Stomach (tissue), 9 donors: ENCODE results near the gene IFT22. TPM values are rescaled to one million over a fixed set of nuclear protein-coding genes. Genes with fewer than 3 reads are reported as not detected.
"Not testable (repeated sequence)": the region's sequence is repeated elsewhere in the genome, so short reads cannot be mapped to it uniquely, and the experiment has no call there.

Source experiments
- DNase-seq, 2 donors: peaks; one replicate each; pipeline versions ENCODE4 v3.0.0 to v3.0.0-alpha.2; 2013 to 2019
- H3K27ac ChIP-seq, 5 donors: fragments of 200-600 bp in 4 of 5; sonication (generic) in 4 of 5; one replicate each; pipeline ENCODE4 v1.5.1; 2013 to 2019; ENCODE audit warnings: mild to moderate bottlenecking in 1 of 5, moderate library complexity in 1 of 5
- H3K27me3 ChIP-seq, 3 donors: fragments of 200-600 bp; sonication (generic); one replicate each; pipeline ENCODE4 v1.5.1; 2017 to 2019; ENCODE audit warnings: mixed run types in 1 of 3
- H3K36me3 ChIP-seq, 4 donors: fragments of 200-600 bp; sonication (generic); 1 replicate in 3 of 4; 2 replicates in 1 of 4; pipeline ENCODE4 v1.5.1; 2016 to 2019
- H3K4me1 ChIP-seq, 4 donors: fragments of 200-600 bp; sonication (generic); one replicate each; pipeline ENCODE4 v1.5.1; 2016 to 2019
- H3K4me3 ChIP-seq, 4 donors: fragments of 200-600 bp; sonication (generic) in 3 of 4; one replicate each; pipeline ENCODE4 v1.5.1; 2016 to 2019; ENCODE audit warnings: mild to moderate bottlenecking in 1 of 4
- H3K9me3 ChIP-seq, 4 donors: fragments of 200-600 bp; sonication (generic); one replicate each; pipeline ENCODE4 v1.5.1; 2016 to 2019
- EP300 ChIP-seq: sonication (generic); formaldehyde crosslinking; IDR thresholded peaks from one replicate; pipeline ENCODE4 v1.6.1; 2017; ENCODE audit warnings: antibody characterized with exemption
- WGBS, 5 donors: extraction: QIAGEN DNeasy Blood & Tissue Kit in 3 of 5; methylation state at CpG; one replicate each; pipeline versions ENCODE4 v1.1.5 to v1.1.7; 2013 to 2018; 5-methylcytosine and 5-hydroxymethylcytosine counted together
- intact Hi-C: fragments of 100-400 bp; cut with DNase I; formaldehyde crosslinking; loops from one replicate; pipeline ENCODE4 v1.15.1; 2023; ENCODE audit warnings: low total_unique reads
- polyA plus RNA-seq, 3 donors: library from polyadenylated mRNA; stranded (reverse); fragments of 200-250 nt; gene quantifications; one replicate each; pipeline ENCODE4 v1.2.3, GENCODE V29; 2013
- total RNA-seq, 5 donors: library from RNA; depleted of rRNA; stranded (reverse); fragments of >200 nt; gene quantifications; one replicate each; pipeline versions ENCODE4 v1.1.0 to v1.2.3, GENCODE V29; 2014 to 2016
- TF ChIP-seq, protein P1 (sequence below), 7 experiments: fragments of 450-650 bp in 4 of 7; fragments of 200-600 bp in 3 of 7; sonication (generic) in 3 of 7; IDR thresholded peaks; one replicate each; pipeline ENCODE4 v1.5.1; 2016 to 2019; ENCODE audit warnings: antibody characterized with exemption in 7 of 7, control low read depth in 2 of 7, mild to moderate bottlenecking in 1 of 7
- donor health status: healthy with polysubstance abuse.
- donor health status: Bipolar disorder and iron deficiency.
- donor health status: healthy.

IFT22 gene
- total and polyA plus RNA-seq, 8 donors = 4.6 to 36.4 (median 17.9) TPM

DNA sequence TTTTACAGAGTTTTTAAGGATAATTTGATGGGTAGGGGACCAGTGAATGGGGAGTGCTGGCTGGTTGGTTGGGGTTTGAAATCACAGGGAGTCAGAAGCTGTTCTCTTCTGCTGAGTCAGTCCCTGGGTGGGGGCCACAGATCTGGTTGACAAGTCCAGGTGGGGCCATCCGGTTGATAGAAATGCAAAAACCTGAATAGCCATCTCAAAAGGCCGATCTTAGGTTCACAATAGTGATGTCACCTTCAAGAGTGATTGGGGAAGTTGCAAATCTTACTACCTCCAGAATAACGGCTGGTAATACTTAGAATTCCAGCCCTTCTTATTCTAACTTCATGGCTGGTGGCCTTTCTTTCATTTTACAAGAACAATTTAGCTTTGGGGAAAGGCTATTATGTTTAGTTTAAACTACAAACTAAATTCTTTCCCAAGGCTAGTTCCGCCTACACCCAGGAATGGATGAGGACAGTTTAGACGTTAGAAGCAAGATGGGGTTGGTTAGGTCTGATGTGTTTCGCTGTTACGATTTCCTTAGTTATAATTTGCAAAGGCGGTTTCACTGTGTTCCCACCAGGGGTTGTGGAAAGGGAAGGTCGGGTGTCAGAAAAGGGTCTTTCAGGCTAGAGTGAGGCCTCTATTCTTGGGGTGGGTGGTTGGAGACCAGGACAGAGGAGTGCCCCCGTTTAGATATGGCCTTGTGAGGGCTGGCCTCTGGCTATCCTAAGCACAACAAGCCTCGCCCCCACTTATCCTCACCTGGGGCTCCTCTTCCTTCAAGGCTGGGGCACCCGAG lies 27.4 kb downstream of the IFT22 start:
- Histone ChIP-seq H3K27me3 (peaks cover 0 to 100% (median 37%) of the 10 kb centered on the region in 3 donors), H3K9me3 (no peaks in the 10 kb centered on the region), H3K36me3 (no peaks in the 10 kb centered on the region), H3K4me3 (no peak overlapping the region), H3K27ac (no peak overlapping the region), H3K4me1 (peaks cover 0 to 2% (median under 1%) of the 10 kb centered on the region in 4 donors)
- no peak for DNase-seq
- 38 to 49% (median 48%) methylated on average over 12 of the region's 12 CpGs for WGBS, 5 donors
- intact Hi-C loops = no loop called here
- TF ChIP-seq EP300 = no peak
- TF ChIP-seq, protein P1, sequence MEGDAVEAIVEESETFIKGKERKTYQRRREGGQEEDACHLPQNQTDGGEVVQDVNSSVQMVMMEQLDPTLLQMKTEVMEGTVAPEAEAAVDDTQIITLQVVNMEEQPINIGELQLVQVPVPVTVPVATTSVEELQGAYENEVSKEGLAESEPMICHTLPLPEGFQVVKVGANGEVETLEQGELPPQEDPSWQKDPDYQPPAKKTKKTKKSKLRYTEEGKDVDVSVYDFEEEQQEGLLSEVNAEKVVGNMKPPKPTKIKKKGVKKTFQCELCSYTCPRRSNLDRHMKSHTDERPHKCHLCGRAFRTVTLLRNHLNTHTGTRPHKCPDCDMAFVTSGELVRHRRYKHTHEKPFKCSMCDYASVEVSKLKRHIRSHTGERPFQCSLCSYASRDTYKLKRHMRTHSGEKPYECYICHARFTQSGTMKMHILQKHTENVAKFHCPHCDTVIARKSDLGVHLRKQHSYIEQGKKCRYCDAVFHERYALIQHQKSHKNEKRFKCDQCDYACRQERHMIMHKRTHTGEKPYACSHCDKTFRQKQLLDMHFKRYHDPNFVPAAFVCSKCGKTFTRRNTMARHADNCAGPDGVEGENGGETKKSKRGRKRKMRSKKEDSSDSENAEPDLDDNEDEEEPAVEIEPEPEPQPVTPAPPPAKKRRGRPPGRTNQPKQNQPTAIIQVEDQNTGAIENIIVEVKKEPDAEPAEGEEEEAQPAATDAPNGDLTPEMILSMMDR (IDR thresholded peaks at IDR 0.05) = no peak

DNA sequence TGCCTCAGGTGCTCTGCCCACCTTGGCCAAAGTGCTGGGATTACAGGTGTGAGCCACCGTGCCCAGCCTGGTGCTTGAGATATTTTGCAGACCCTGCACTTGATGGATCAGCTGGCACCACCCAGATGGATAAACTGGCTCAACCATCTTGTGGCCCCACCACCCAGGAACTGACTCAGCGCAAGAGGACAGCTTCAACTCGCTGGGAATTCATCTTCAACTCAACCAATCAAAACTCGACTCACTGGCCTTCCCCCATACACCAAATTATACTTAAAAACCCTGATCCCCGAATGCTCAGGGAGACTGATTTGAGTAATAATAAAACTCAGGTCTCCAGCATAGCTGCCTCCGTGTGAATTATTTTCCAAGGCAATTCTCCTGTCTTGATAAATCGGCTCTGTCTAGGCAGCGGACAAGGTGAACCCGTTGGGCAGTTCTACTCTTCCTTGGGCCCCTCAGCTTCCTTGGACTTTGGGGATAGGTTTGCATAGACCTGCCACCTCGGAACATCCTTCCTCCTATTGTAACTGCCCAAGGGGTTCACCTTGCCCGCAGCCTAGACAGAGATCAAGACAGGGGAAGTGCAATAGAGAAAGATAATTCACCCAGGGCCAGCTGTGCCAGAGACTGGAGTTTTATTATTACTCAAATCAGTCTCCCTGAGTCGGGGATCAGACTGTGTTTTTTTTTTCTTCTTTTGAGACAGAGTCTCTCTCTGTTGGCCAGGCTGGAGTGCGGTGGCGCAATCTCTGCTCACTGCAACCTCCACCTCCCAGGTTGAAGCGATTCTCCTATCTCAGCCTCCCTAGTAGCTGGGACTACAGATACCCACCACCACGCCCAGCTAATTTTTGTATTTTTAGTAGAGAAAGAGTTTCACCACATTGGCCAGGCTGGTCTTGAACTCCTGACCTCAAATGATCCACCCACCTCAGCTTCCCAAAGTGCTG lies 28.3 kb downstream of the IFT22 start:
- H3K4me3 ChIP-seq, H3K4me1 ChIP-seq, H3K36me3 ChIP-seq, DNase-seq, H3K9me3 ChIP-seq, intact Hi-C loops, H3K27ac ChIP-seq: not testable (repeated sequence)
- WGBS, 5 donors = 45 to 58% (median 51%) methylated on average over 16 of the region's 16 CpGs
- peaks cover 0 to 94% (median 28%) of the 10 kb centered on the region in 3 donors for H3K27me3 ChIP-seq

DNA sequence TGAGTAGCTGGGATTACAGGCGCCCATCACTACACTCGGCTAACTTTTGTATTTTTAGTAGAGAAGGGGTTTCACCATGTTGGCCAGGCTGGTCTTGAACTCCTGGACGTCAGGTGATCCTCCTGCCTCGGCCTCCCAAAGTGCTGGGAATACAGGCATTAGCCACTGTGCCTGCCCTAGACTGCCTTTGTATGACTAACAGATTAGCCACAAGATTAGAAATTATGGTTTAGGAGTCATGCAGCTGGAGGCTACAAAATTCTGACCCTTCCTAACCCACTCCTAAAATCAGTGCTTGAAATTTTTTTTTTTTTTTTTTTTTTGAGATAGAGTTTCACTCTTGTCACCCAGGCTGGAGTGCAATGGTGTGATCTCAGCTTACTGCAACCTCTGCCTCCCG lies 29.0 kb downstream of the IFT22 start:
- H3K4me3 ChIP-seq, H3K9me3 ChIP-seq, H3K36me3 ChIP-seq, intact Hi-C loops, DNase-seq, H3K4me1 ChIP-seq, H3K27ac ChIP-seq: not testable (repeated sequence)
- peaks cover 0 to 86% (median 22%) of the 10 kb centered on the region in 3 donors for H3K27me3 ChIP-seq
- 68 to 77% (median 69%) methylated on average over 5 of the region's 5 CpGs for WGBS, 5 donors

DNA sequence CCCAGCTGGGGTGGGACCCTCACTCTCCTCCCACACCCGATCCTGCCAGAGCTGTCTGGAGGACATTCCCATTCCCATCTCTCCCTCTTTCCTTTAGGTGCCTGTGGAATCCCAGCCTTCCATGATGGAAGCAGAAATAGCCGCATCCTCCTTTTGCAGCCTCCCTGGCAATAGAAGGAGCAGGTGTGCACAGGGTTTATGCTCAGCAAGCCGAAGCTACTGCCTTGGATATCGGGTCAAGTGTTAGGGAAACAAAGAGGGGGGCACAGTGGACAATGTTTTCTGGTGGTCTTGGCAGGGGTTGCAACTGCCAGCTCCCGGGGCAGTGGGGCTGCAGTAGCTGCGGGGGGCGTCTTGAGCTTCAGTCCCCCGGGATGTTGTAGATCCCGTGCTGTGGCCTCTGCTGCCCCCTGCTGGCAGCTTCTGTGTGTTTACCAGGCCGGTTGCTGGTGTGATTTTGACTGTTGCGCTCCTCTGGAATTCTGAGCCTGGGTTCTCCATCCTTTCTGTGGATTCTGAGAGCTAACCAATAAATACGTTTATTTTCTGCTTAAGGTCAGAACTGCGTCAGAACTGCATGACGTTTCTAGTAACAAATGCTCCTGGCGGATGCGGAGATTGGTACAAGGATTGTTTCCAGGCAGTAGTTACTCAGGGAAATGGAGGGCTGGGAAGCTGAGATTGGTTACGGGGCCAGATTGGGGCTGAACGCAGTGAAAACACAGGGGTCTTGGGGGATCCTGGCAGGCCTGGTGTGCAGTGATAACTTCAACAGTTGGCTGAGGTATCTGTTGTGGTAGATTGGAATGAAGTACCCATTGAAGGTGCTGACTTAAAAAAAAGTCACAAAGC lies 31.2 kb downstream of the IFT22 start:
- TF ChIP-seq, protein P1 (IDR thresholded peaks at IDR 0.05) = peak in 5 of 7 experiments; percentile 30 to 68 (median 51)

DNA sequence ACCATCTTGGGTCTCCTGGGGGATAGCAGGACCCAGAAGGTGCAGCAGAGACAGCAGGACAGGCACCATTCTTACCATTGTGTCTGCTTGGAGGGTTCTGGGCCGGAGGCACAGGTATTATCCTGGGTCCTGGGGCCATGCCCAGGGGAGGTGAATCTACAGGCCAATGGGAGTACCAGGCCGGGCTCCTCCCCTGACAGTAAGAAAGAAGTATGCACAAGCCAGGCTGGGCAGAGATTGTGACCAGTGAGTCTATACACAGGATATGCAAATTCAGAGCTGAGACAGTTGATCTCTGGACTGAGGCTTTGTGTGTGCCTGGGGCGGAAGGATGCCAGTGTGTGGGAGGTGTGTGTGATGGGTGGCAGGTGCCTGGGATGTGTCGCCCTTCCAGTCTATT lies 31.9 kb downstream of the IFT22 start:
- intact Hi-C loops, H3K4me3 ChIP-seq, H3K27ac ChIP-seq, H3K9me3 ChIP-seq, H3K4me1 ChIP-seq, H3K36me3 ChIP-seq, DNase-seq: not testable (repeated sequence)
- H3K27me3 ChIP-seq = peaks cover 0 to 57% (median 19%) of the 10 kb centered on the region in 3 donors
- WGBS, 5 donors = 64 to 83% (median 70%) methylated on average over 3 to 4 of the region's 4 CpGs

More for the DNA sequence above, 31.2 kb downstream of the IFT22 start:
- H3K36me3 ChIP-seq, intact Hi-C loops, H3K4me1 ChIP-seq, H3K27ac ChIP-seq, H3K9me3 ChIP-seq, H3K4me3 ChIP-seq: not testable (repeated sequence)
- H3K27me3 ChIP-seq = peaks cover 0 to 65% (median 22%) of the 10 kb centered on the region in 3 donors
- 10 to 21% (median 20%) methylated on average over 11 to 17 of the region's 18 CpGs for WGBS, 5 donors
- DNase-seq = peak; percentile 52 to 77
